GM18517 (cell line): ENCODE measurements around the gene HOTAIR.

Experiments
- ATAC-seq: cut with Tn5 transposase; IDR thresholded peaks from one replicate; pipeline ENCODE4 v1.9.1; 2021; ENCODE audit warnings: mild to moderate bottlenecking, moderate library complexity; ENCODE audit not compliant: unreplicated experiment

HOTAIR gene

GRCh38 chr12:53963434-53964314 lies 11.1 kb downstream of the HOTAIR start:
- ATAC-seq, result no peak

- no peak for ATAC-seq
Measured at GRCh38 chr12:53963005-53963404, 11.7 kb downstream of the HOTAIR start.

GRCh38 chr12:53961025-53961761 lies 13.6 kb downstream of the HOTAIR start:
- no peak for ATAC-seq

GRCh38 chr12:53960187-53961024 lies 14.3 kb downstream of the HOTAIR start:
- ATAC-seq, result no peak

- ATAC-seq, result no peak
Measured at GRCh38 chr12:53959314-53959713, 15.4 kb downstream of the HOTAIR start.

GRCh38 chr12:53958128-53958527 lies 16.6 kb downstream of the HOTAIR start:
- no peak for ATAC-seq

GRCh38 chr12:53956914-53957536 lies 17.7 kb downstream of the HOTAIR start:
- ATAC-seq, result no peak

- ATAC-seq, result no peak
Measured at GRCh38 chr12:53956251-53956887, 18.4 kb downstream of the HOTAIR start.

GRCh38 chr12:53955776-53956250 lies 18.9 kb downstream of the HOTAIR start:
- ATAC-seq, result no peak

GRCh38 chr12:53955036-53955775 lies 19.5 kb downstream of the HOTAIR start:
- no peak for ATAC-seq

- no peak for ATAC-seq
Measured at GRCh38 chr12:53954694-53955035, 20.1 kb downstream of the HOTAIR start, which contains the start of gene HOXC12. TSS of gene HOXC12 (plus strand) at chr12:53954903. CDS start at chr12:53954930, 27 bp downstream.

GRCh38 chr12:53953831-53954693 lies 20.7 kb downstream of the HOTAIR start:
- no peak for ATAC-seq

- no peak for ATAC-seq
Measured at GRCh38 chr12:53952871-53953734, 21.7 kb downstream of the HOTAIR start.

GRCh38 chr12:53952335-53952694 lies 22.4 kb downstream of the HOTAIR start:
- no peak for ATAC-seq

- ATAC-seq, result no peak
Measured at GRCh38 chr12:53951577-53952334, 23.0 kb downstream of the HOTAIR start.

- ATAC-seq, result no peak
Measured at GRCh38 chr12:53950789-53951576, 23.8 kb downstream of the HOTAIR start.
